AG10803 (cell line): Measurements from ENCODE around the gene FURIN.
"Not testable (repeated sequence)": the region's sequence is repeated elsewhere in the genome, so short reads cannot be mapped to it uniquely, and the experiment has no call there.

Source experiments
- DNase-seq: peaks from one replicate; pipeline ENCODE4 v3.0.0; 2010; ENCODE audit warnings: low read depth
- H3K4me3 ChIP-seq: 2 replicates; pipeline ENCODE4 v1.5.1; 2011; ENCODE audit warnings: mild to moderate bottlenecking, low read length, control low read depth
- CTCF ChIP-seq: conservative IDR thresholded peaks from 2 replicates; pipeline ENCODE4 v1.5.1; 2011; ENCODE audit warnings: mild to moderate bottlenecking, low read length, control low read depth, inconsistent platforms

FURIN gene

DNA sequence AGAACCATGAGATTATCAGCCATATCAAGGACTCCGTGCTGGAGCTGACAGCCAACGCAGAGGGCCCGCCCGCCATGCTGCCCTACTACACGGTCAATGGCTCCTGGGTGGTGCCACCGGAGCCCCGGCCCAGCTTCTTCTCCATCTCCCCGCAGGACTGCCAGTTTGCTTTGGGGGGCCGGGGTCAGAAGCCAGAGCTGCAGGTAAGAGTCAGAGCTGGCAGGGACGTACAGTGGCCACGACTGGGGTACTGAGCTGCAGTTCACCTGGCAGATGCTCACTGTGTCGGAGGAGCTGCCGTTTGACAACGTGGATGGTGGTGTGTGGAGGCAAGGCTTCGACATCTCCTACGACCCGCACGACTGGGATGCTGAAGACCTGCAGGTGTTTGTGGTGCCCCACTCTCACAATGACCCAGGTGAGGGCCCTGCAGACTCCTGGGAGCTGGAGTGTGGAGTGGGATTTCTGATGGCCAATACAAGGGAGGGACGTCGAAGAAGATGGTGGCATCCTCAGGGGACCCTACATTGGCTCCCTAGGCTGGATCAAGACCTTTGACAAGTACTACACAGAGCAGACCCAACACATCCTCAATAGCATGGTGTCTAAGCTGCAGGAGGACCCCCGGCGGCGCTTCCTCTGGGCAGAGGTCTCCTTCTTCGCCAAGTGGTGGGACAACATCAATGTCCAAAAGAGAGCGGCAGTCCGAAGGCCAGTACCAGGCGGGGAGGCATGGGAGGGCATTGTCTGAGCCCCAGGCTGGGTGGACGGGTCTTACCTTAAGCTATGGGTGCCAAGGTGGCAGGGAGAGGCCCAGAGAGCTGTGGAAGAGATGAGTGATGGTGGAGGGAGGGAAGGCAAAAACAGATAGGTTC, 37.2 kb downstream of the FURIN start:
- DNase-seq, result no peak
- TF ChIP-seq CTCF, result no peak
- H3K4me3 ChIP-seq, result no peak overlapping the region

DNA sequence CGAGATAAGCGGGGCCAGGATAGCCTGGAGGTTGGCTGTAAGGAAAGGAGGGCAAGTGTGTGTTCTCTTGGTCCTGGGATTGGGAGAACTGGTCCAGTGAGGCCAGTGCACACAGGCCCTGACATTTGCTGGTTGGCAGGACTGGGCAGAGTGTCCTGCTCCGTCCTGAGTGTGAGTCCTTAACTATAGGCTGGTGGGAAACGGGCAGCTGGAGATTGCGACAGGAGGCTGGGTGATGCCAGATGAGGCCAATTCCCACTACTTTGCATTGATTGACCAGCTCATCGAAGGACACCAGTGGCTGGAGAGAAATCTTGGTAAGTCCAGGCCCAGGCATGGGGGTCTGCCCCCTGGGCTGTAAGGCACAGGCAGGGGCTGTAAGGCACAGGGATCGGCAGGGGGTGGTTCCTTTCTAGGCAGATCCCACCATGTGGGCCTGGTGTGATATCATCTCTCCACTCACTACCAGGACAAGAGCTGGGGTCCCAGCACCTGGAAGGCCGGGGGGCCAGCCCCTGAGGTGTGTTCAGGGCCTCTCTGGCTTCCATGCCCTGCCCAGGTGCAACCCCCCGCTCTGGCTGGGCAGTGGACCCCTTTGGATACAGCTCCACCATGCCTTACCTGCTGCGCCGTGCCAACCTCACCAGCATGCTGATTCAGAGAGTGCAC, 37.9 kb downstream of the FURIN start:
- TF ChIP-seq CTCF, result no peak
- no peak overlapping the region for H3K4me3 ChIP-seq

DNA sequence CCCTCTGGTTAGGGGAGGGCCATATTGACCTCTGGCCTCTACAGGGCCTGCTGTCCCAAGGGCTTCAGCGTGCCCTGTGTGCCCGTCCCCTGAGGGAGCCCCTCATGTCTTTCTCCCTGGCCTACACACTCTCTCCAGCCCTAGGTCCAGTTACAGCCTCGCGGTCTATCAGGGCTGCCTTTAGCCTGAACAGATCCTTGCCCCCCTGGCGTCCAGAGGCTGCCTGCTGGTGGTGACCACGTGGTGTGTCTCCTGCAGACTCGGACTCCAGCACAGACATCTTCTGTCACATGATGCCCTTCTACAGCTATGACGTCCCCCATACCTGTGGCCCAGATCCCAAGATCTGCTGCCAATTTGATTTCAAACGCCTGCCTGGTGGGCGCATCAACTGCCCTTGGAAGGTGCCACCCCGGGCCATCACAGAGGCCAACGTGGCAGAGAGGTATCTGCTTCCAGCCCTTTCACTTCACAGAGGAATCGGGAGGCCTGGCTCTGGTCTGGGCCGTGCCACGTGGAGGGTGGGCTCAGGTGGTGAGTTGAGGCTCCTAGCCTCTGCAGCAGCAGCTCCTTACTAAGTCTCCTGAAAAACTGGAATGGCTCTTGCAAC, 38.8 kb downstream of the FURIN start:
- H3K4me3 ChIP-seq, result no peak overlapping the region
- TF ChIP-seq CTCF, result no peak

More for the DNA sequence above, 37.9 kb downstream of the FURIN start:
- no peak for DNase-seq

GRCh38 chr15:90907838-90908507, 39.6 kb downstream of the FURIN start:
- DNase-seq, result no peak
- no peak for TF ChIP-seq CTCF
- H3K4me3 ChIP-seq, result no peak overlapping the region

More for the DNA sequence above, 38.8 kb downstream of the FURIN start:
- no peak for DNase-seq

DNA sequence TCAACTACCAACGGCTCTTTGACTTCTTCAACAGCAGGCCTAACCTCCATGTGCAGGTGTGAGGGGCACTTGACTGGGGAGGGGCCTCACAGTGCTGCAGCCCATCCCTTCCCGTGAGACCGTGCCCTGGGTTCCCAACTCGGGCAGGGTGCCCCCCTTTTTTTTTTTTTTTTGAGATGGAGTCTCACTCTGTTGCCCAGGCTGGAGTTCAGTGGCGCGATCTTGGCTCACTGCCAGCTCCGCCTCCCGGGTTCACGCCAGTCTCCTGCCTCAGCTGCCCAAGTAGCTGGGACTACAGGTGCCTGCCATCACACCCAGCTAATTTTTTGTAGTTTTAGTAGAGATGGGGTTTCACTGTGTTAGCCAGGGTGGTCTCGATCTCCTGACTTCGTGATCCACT, 41.1 kb downstream of the FURIN start:
- DNase-seq, H3K4me3 ChIP-seq: not testable (repeated sequence)

- no peak for DNase-seq
- H3K4me3 ChIP-seq, result no peak overlapping the region
- TF ChIP-seq CTCF, result no peak
These were observed 41.6 kb downstream of the FURIN start for GRCh38 chr15:90909976-90910375.
